ENCODE results near the gene MED20.

The MED20 gene

GRCh38 chr6:41871691-41872090 is 49.2 kb downstream of the MED20 start:
- no peak for DNase-seq (ENCODE audit: low spot score)
- no peak for TF ChIP-seq CTCF (IDR thresholded peaks at IDR 0.05; ENCODE audit: borderline replicate concordance, control extremely low read depth, extremely low read depth, insufficient read depth, missing control alignments)
- in situ Hi-C loops (cut with MboI; ENCODE audit: low sequenced_read_pairs, unreplicated experiment): no loop called here

GRCh38 chr6:41859356-41859755 is 61.6 kb downstream of the MED20 start:
- no peak for TF ChIP-seq CTCF (IDR thresholded peaks at IDR 0.05; ENCODE audit: borderline replicate concordance, control extremely low read depth, extremely low read depth, insufficient read depth, missing control alignments)
- in situ Hi-C loops (cut with MboI; ENCODE audit: low sequenced_read_pairs, unreplicated experiment): no loop called here
- DNase-seq (ENCODE audit: low spot score): no peak

- no peak for TF ChIP-seq CTCF (IDR thresholded peaks at IDR 0.05; ENCODE audit: borderline replicate concordance, control extremely low read depth, extremely low read depth, insufficient read depth, missing control alignments)
- no peak for DNase-seq (ENCODE audit: low spot score)
- in situ Hi-C loops (cut with MboI; ENCODE audit: low sequenced_read_pairs, unreplicated experiment): no loop called here
These were observed 62.2 kb downstream of the MED20 start for GRCh38 chr6:41858703-41859102.

All from GM13976 (cell line).